Placental pericyte (primary cell): ENCODE results near the gene UXS1. TPM values are rescaled to one million over a fixed set of nuclear protein-coding genes. Genes with fewer than 3 reads are reported as not detected.

Experiments
- total RNA-seq: library from RNA; depleted of rRNA; stranded (reverse); fragments of >200 nt; gene quantifications from 2 replicates; pipeline ENCODE4 v1.2.3, GENCODE V29; 2012

The UXS1 gene
- total RNA-seq = 39.4 and 49.7 TPM in 2 replicates

DNA sequence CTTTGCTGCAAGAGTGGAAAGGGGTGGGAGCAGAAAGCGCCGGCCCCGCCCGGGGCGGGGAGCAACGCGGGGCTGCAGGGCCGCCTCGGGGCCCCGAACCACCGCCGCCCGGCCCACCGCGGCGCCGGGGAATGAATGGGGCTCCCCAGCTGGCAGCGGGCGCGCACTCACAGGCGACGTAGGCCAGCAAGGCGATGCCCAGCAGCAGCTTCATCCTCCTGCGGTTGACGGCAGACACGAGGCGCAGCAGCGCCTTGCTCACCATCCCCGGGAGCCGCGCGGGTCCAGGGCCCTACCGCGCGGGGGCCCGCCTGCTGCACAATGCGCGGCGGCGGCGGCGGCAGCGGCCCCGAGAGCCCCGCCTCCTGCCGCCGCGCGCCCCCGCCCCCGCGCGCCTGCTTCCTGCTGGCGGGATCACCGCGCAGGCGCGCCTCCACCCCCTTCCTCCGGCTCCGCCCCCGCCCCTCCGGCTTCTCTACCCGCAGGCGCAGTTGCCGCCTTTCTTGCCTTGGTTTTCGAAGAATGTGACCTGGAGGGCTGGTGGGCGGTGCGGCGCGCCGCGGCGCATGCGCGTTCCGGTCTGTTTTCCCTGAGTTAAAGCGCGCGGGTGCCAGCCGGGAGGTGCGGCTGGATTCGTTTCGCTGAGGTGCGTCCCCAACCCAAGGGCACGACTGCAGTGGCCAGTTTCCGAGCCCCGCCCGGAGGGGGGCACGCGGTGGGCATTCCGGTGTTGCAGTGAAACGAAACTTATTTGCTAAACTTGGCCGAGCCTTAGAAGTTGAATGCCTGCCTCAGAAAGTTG lies at the start of gene UXS1:
UXS1 (minus strand) TSS at position 325 of the 802 bp plus-strand sequence; CDS start at position 265, 60 bp downstream.

